ENCODE data around the gene FREM1.

FREM1 gene

DNA sequence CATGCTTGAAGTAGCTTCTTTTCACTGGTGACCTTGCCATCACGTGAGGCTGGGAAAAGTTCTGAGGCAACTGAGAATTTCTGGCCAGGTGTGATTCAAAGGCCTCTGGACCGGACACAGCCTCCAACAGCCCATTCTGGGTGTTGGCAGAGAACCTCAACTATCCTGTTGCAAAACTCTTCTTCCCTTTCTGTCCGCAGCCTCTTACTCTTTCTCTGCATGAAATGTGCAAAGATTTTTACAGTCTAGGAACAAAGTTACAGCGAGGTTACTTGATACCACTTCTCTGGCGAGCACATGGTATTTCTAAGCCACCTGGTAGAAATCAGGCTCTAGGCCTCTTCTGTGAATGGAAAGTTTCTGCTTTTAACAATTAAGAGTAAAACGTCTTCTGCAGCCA is 79.2 kb downstream of the FREM1 start:
- Mint-ChIP-seq H3K4me1 (ENCODE audit: low read depth) (no peaks in the 10 kb centered on the region), H3K27ac (no peak overlapping the region), H3K27me3 (no peaks in the 10 kb centered on the region)

GRCh38 chr9:14830057-14830456 is 80.2 kb downstream of the FREM1 start:
- no peaks in the 10 kb centered on the region for H3K4me1 Mint-ChIP-seq (ENCODE audit: low read depth)
- no peaks in the 10 kb centered on the region for H3K36me3 Mint-ChIP-seq (ENCODE audit: low read depth)
- no peak overlapping the region for H3K27ac Mint-ChIP-seq
- no peaks in the 10 kb centered on the region for H3K9me3 Mint-ChIP-seq
- no peak for DNase-seq
- H3K4me3 Mint-ChIP-seq = no peak overlapping the region
- H3K27me3 Mint-ChIP-seq = no peaks in the 10 kb centered on the region

More for the DNA sequence above, 79.2 kb downstream of the FREM1 start:
- no peaks in the 10 kb centered on the region for H3K9me3 Mint-ChIP-seq
- no peak for DNase-seq
- H3K4me3 Mint-ChIP-seq = no peak overlapping the region
- no peaks in the 10 kb centered on the region for H3K36me3 Mint-ChIP-seq (ENCODE audit: low read depth)

GRCh38 chr9:14829204-14829603 is 81.0 kb downstream of the FREM1 start:
- no peak overlapping the region for H3K4me3 Mint-ChIP-seq
- no peaks in the 10 kb centered on the region for H3K9me3 Mint-ChIP-seq
- DNase-seq = no peak
- H3K27me3 Mint-ChIP-seq = no peaks in the 10 kb centered on the region
- no peaks in the 10 kb centered on the region for H3K4me1 Mint-ChIP-seq (ENCODE audit: low read depth)
- H3K36me3 Mint-ChIP-seq (ENCODE audit: low read depth) = no peaks in the 10 kb centered on the region
- no peak overlapping the region for H3K27ac Mint-ChIP-seq

DNA sequence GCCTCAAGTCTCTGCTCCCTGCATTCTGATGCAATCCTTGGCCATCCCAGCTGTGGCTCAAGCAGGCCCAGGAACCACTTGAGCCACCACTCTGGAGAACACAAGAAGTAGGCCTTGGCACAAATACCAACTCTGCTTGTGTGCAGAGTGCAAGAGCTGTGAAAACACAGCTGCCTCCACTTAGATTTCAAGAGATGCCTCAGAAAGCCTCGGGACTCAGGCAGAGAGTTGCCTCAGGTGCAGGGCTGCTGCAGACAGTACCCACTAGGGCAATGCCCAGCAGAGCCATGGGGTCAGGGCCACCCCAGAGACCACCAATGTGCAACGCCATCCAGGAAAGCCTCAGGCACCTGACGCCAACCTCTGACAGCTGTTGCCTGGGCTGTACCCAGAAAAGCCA is 82.4 kb downstream of the FREM1 start:
- Mint-ChIP-seq H3K27me3 (no peaks in the 10 kb centered on the region), H3K36me3 (ENCODE audit: low read depth) (no peaks in the 10 kb centered on the region), H3K27ac (no peak overlapping the region), H3K9me3 (no peaks in the 10 kb centered on the region), H3K4me3 (no peak overlapping the region), H3K4me1 (ENCODE audit: low read depth) (no peaks in the 10 kb centered on the region)
- no peak for DNase-seq

- DNase-seq = no peak
- Mint-ChIP-seq H3K27me3 (peaks cover 2% of the 10 kb centered on the region), H3K4me1 (ENCODE audit: low read depth) (no peaks in the 10 kb centered on the region), H3K4me3 (no peak overlapping the region), H3K9me3 (no peaks in the 10 kb centered on the region), H3K36me3 (ENCODE audit: low read depth) (no peaks in the 10 kb centered on the region), H3K27ac (no peak overlapping the region)
Measured at GRCh38 chr9:14824481-14824880, 85.7 kb downstream of the FREM1 start.

- Mint-ChIP-seq H3K27ac (no peak overlapping the region), H3K36me3 (ENCODE audit: low read depth) (no peaks in the 10 kb centered on the region), H3K4me3 (no peak overlapping the region), H3K9me3 (no peaks in the 10 kb centered on the region), H3K4me1 (ENCODE audit: low read depth) (no peaks in the 10 kb centered on the region), H3K27me3 (peaks cover 2% of the 10 kb centered on the region)
- no peak for DNase-seq
Measured at GRCh38 chr9:14823800-14824199, 86.4 kb downstream of the FREM1 start.

DNA sequence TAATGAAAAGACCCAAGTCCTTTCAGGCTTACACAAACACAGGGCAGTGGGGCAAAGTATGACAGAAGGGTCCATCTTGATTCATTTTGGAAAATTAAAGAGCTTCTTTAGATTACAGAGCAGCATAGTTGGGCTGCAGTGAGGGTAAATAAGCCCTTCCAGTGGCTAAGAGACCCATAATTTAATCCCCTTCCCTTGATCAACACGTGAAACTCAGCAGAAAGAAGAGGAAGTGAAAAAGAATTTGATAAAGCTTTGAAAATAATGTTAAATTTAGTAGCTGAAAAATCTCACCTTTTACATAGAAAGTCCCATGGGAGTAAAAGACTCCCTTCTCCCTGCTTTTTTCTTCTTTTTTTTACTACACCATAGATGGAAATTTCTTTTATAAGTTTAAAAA is 87.6 kb downstream of the FREM1 start:
- H3K36me3 Mint-ChIP-seq (ENCODE audit: low read depth) = no peaks in the 10 kb centered on the region
- DNase-seq = no peak
- H3K4me1 Mint-ChIP-seq (ENCODE audit: low read depth) = no peaks in the 10 kb centered on the region
- H3K27ac Mint-ChIP-seq = no peak overlapping the region
- peaks cover 2% of the 10 kb centered on the region for H3K27me3 Mint-ChIP-seq
- H3K4me3 Mint-ChIP-seq = no peak overlapping the region
- H3K9me3 Mint-ChIP-seq = no peaks in the 10 kb centered on the region

DNA sequence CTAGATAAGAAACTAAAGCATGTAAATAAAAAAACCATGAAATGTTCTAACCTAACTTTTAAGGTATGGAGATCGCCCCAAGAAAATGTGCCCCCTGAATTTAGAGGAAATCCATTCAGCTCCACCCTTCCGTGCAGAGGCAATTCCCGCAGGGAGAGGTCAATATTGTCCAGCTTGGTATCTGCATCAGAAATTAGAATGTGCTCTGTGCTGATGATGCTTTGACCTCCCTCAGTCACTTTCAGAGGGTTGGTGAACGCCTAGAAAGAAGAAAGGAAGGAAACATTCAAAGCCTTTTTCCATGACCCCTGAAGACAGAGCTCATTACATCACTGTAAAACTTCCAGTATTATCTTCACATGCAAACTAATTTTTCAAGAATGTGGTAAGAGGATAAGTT is 91.0 kb downstream of the FREM1 start:
- Mint-ChIP-seq H3K4me1 (ENCODE audit: low read depth) (no peaks in the 10 kb centered on the region), H3K36me3 (ENCODE audit: low read depth) (no peaks in the 10 kb centered on the region), H3K4me3 (no peak overlapping the region), H3K27ac (no peak overlapping the region), H3K27me3 (peaks cover 4% of the 10 kb centered on the region), H3K9me3 (no peaks in the 10 kb centered on the region)
- DNase-seq = no peak

- no peaks in the 10 kb centered on the region for H3K9me3 Mint-ChIP-seq
- H3K4me1 Mint-ChIP-seq (ENCODE audit: low read depth) = no peaks in the 10 kb centered on the region
- H3K4me3 Mint-ChIP-seq = no peak overlapping the region
- peaks cover 10% of the 10 kb centered on the region for H3K27me3 Mint-ChIP-seq
- no peak for DNase-seq
- H3K27ac Mint-ChIP-seq = no peak overlapping the region
- no peaks in the 10 kb centered on the region for H3K36me3 Mint-ChIP-seq (ENCODE audit: low read depth)
Measured at GRCh38 chr9:14814249-14814628, 96.0 kb downstream of the FREM1 start.

DNA sequence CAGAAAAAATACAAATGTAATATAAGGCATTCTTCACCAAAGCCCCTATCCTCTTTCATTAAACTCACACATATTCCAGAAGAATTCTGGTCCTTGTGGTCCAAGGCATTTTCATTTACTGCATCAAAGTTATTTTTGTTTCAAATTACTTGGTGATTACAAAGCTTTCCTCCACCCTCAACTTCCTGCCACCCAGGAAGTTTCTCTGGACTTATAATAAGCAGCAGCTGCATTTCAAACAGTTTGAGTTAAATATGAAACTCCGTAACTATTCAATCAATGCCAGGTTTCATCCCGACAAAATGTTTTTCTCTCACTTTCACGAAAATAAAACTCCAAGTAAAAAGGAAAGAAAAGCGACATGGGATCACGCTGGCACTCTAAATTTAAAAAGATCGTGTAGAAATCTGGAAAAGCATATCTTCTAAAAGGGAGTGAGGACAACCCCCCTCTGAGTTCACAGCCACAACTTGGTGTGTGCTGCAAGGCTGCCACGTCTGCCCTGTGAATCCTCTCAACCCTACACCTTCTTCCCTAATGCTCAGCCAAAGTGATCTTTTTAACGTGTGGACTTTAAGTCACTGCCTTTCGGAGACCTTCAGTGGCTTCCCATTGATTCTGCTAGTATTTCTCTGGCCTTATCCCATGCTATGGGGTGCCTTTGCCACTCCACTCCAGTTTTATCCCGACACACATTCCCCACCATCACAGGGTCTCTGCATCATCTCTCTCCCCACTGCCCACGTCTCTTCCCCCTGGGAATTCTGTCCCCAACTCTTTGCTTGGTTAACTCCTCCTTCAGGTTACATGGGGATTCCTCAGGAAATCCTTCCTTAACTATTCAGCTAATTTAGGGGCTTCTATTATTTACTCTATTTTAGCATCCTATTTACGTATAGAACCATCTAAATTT is 96.6 kb downstream of the FREM1 start:
- Mint-ChIP-seq H3K4me1 (ENCODE audit: low read depth) (no peaks in the 10 kb centered on the region), H3K4me3 (no peak overlapping the region), H3K27me3 (peaks cover 10% of the 10 kb centered on the region), H3K27ac (no peak overlapping the region), H3K9me3 (no peaks in the 10 kb centered on the region), H3K36me3 (ENCODE audit: low read depth) (no peaks in the 10 kb centered on the region)
- no peak for DNase-seq

GRCh38 chr9:14812806-14813205 is 97.4 kb downstream of the FREM1 start:
- Mint-ChIP-seq H3K9me3 (no peaks in the 10 kb centered on the region), H3K36me3 (ENCODE audit: low read depth) (no peaks in the 10 kb centered on the region), H3K4me3 (no peak overlapping the region), H3K4me1 (ENCODE audit: low read depth) (no peaks in the 10 kb centered on the region), H3K27me3 (peaks cover 10% of the 10 kb centered on the region), H3K27ac (no peak overlapping the region)
- DNase-seq = no peak

GRCh38 chr9:14811844-14812243 is 98.4 kb downstream of the FREM1 start:
- Mint-ChIP-seq H3K27ac (no peak overlapping the region), H3K9me3 (no peaks in the 10 kb centered on the region), H3K27me3 (peaks cover 10% of the 10 kb centered on the region), H3K4me1 (ENCODE audit: low read depth) (no peaks in the 10 kb centered on the region), H3K4me3 (no peak overlapping the region), H3K36me3 (ENCODE audit: low read depth) (no peaks in the 10 kb centered on the region)
- DNase-seq = no peak

DNA sequence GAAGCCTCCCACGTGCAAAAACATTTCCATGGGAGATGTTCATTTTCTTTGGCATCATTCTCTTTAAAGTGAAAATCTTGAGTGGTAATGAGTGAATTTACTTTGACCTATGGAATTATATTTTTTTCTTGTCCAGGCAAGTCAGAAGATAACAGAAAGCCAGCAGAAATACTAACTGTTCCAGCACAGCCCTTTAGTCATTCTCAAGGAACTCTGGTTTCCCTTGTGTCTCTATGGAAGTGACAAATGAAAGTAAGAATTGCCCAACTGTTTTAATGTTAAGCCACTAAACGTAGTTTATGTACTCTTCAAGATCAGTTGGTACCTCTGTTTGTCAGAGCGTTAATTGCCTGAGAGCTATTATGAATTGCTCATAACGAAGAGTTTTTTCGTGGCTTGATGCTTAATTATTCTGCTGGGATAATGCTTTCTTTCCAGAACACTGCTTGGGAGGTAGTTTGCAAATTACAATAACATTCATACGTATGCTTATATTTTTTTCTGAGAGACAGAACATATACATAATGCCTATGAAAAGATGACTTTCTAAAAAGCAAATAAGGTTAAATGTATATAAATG is 103.2 kb downstream of the FREM1 start:
- no peak overlapping the region for H3K27ac Mint-ChIP-seq
- H3K36me3 Mint-ChIP-seq (ENCODE audit: low read depth) = no peaks in the 10 kb centered on the region
- H3K4me3 Mint-ChIP-seq = no peak overlapping the region
- DNase-seq = no peak
- no peaks in the 10 kb centered on the region for H3K9me3 Mint-ChIP-seq
- no peaks in the 10 kb centered on the region for H3K4me1 Mint-ChIP-seq (ENCODE audit: low read depth)
- peaks cover 2% of the 10 kb centered on the region for H3K27me3 Mint-ChIP-seq

GRCh38 chr9:14799030-14799429 is 111.2 kb downstream of the FREM1 start:
- Mint-ChIP-seq H3K36me3 (ENCODE audit: low read depth) (no peaks in the 10 kb centered on the region), H3K9me3 (no peaks in the 10 kb centered on the region), H3K27ac (no peak overlapping the region), H3K4me1 (ENCODE audit: low read depth) (no peaks in the 10 kb centered on the region), H3K27me3 (peaks cover 6% of the 10 kb centered on the region), H3K4me3 (no peak overlapping the region)
- no peak for DNase-seq

- DNase-seq = no peak
Measured at GRCh38 chr9:14797435-14797834, 112.8 kb downstream of the FREM1 start.

More at GRCh38 chr9:14797435-14797834, 112.8 kb downstream of the FREM1 start:
- Mint-ChIP-seq H3K27me3 (peaks cover 10% of the 10 kb centered on the region), H3K4me1 (ENCODE audit: low read depth) (no peaks in the 10 kb centered on the region), H3K36me3 (ENCODE audit: low read depth) (no peaks in the 10 kb centered on the region), H3K4me3 (no peak overlapping the region), H3K9me3 (no peaks in the 10 kb centered on the region), H3K27ac (no peak overlapping the region)
